SK-N-MC (cell line): ENCODE measurements around the gene CLDN22.

Source experiments
- EZH2 ChIP-seq: fragments of 200-600 bp; sonication (generic); IDR thresholded peaks from one replicate; pipeline ENCODE4 v1.6.1; 2017; ENCODE audit warnings: antibody characterized with exemption
- FOXP2 ChIP-seq: optimal IDR thresholded peaks from 2 replicates; pipeline ENCODE3; 2011; ENCODE audit warnings: mild to moderate bottlenecking, moderate library complexity; ENCODE audit not compliant: insufficient read depth; ENCODE audit errors: extremely low read length, control extremely low read depth
- POLR2AphosphoS5 ChIP-seq: IDR thresholded peaks from 2 replicates; pipeline ENCODE4 v1.6.1; 2012; ENCODE audit warnings: mild to moderate bottlenecking, low read depth, low read length, borderline replicate concordance

DNA sequence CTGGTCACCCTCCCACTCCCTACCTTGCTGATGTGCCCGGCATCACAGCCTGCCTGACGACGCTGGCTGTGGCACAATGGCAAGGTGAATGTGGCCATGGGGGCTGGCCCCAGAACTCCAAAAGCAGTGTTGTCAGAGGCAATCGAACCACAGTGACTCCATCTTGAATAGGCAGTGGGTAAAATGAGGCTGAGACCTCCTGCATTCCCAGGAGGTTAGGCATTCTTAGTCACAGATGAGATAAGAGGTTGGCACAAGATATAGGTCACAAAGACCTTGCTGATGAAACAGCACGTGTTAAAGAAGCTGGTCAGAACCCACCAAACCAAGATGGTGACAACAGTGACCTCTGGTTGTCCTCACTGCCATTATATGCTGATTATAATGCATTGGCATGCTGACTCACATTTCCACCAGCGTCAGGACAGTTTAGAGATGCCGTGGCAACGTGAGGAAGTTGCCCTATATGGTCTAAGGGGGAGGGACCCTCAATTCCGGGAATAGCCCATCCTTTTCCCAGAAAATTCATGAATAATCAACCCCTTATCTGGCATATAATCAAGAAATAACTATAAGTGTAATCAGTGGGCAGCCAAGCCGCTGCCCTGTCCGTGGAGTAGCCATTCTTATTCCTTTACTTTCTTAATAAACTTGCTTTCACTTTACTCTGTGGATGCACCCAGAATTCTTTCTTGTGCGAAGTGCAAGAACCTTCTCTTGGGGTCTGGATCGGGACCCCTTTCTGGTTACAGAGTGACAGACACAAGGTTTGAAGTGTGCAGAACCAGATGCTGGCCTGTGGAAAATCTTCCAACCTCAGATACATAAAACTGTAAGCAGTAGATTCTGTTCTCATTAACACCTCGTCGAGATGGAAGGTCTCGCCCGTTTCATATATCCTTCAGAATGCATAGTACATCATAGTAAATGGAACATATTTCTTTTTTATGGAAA lies 28.9 kb upstream of the CLDN22 start:
- no peak for TF ChIP-seq EZH2
- no peak for TF ChIP-seq POLR2AphosphoS5
- TF ChIP-seq FOXP2 = no peak
